NT2/D1 (cell line): ENCODE measurements around the gene POTEI.
"Not testable (repeated sequence)": the region's sequence is repeated elsewhere in the genome, so short reads cannot be mapped to it uniquely, and the experiment has no call there.

Experiments
- SUZ12 ChIP-seq: IDR thresholded peaks from 2 replicates; pipeline ENCODE4 v1.6.1; 2011; ENCODE audit not compliant: insufficient read length, insufficient read depth; ENCODE audit errors: extremely low read depth
- ZNF274 ChIP-seq: IDR thresholded peaks from 2 replicates; pipeline ENCODE4 v1.6.1; 2011; ENCODE audit warnings: mild to moderate bottlenecking, low read depth, low read length

- TF ChIP-seq SUZ12, ZNF274: not testable (repeated sequence)
Observed at GRCh38 chr2:130451278-130451677, 57.9 kb downstream of the POTEI start.
